IPS-NIHi7 (cell line): ENCODE measurements around the gene TBC1D12.
"Not testable (repeated sequence)": the region's sequence is repeated elsewhere in the genome, so short reads cannot be mapped to it uniquely, and the experiment has no call there.

Source experiments
- DNase-seq: peaks from one replicate; pipeline ENCODE4 v3.0.0; 2012; ENCODE audit warnings: mixed read lengths; ENCODE audit errors: extremely low spot score

TBC1D12 gene

DNA sequence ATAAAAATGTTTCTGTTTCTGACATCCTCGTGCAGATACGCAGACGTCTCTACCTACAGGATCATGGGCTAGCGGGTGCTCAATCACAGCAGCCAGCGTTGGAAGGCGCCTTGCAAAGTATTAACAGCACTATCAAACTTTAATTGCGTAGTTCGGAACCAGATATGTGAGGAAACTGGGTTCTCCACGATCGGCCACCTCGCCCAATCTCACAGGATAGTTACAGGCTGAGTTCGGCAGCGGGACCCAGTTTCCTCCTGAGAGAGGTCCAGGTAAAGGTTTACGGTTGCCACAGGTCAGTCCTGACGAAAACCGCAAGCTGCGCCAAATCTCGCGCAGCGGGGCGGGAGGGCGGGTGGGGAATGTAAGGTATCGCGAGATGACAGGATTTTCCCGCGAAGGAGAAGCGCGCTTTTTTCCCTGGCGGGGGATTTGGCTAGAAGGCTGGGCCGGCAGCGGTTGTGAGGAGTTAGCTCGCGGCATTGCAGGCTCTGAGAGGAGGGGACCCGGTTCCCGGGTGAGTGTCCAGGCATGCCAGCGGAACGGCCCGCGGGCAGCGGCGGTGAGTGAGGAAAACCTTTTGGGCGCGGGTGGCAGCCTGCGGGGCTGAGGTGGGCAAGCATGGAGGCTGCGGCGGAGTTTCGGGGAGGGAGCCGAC lies 143.2 kb downstream of the TBC1D12 start, which contains the start of gene HELLS:
Gene HELLS, plus strand, starts transcription at position 398 of the 658 bp plus-strand sequence. Its CDS starts 134 bp downstream, at position 532.
- DNase-seq: peak; percentile 88

DNA sequence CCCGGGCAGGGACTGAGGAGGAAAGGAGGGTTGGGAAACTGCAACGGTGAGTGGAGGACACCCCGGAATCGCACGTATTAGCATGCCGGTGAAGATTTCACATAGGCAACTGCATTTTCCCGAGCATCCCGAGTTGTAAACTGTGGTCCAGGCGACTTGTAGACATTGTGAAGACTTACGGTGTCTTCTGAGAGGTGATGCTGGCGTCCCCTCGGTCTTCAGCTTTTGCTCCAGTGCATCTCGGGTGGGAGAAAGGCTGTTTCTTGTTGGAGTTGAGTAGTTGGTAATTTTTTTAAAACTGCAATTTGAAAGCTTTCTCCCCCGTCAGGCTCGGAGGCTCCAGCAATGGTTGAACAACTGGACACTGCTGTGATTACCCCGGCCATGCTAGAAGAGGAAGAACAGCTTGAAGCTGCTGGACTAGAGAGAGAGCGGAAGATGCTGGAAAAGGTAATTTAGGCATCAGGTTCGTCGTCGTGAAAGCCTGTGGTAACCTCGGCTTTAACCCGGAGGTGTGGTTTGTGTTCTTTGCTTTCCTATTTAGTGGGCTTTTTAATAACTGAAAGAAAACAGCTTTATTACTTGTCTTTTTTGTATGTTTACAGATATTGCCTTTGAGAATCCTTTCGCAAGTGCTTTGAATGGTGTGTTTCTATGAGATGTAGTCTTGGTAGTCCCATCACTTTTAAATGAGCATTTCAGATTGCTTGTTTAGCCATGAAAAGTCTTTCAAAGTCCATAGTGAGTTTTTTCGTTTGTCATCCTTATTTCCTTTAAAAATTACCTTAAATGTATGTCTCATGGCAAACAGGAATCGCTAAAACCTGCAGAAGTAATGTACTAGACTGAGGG lies 143.9 kb downstream of the TBC1D12 start:
- peak; percentile 15 for DNase-seq

- no peak for DNase-seq
These were observed 144.5 kb downstream of the TBC1D12 start for GRCh38 chr10:94546901-94547185.

GRCh38 chr10:94549221-94549620 lies 146.9 kb downstream of the TBC1D12 start:
- DNase-seq: no peak

DNA sequence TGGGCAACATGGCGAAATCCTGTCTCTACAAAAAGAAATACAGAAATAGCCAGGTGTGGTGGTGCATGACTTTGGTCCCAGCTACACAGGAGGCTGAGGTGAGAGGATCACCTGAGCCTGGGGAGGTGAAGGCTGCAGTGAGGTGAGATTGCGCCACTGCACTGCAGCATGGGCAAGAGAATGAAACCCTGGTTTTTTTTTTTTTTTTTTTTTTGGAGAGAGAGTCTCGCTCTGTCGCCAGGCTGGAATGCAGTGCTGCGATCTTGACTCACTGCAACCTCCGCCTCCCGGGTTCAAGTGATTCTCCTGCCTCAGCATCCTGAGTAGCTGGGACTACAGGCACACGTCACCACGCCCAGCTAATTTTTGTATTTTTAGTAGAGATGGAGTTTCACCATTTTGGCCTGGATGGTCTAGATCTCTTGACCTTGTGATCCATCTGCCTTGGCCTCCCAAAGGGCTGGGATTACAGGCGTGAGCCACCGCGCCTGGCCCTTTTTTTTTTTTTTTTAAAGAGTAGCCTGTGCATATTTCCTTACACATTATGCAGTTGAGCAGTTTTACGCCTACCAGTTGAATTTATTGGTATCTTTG lies 165.5 kb downstream of the TBC1D12 start:
- DNase-seq: not testable (repeated sequence)

GRCh38 chr10:94571081-94571480 lies 168.7 kb downstream of the TBC1D12 start:
- DNase-seq: no peak

- DNase-seq: no peak
These were observed 169.2 kb downstream of the TBC1D12 start for GRCh38 chr10:94571528-94571927.

- no peak for DNase-seq
These were observed 176.4 kb downstream of the TBC1D12 start for GRCh38 chr10:94578790-94579189.

GRCh38 chr10:94583124-94583523 lies 180.8 kb downstream of the TBC1D12 start:
- no peak for DNase-seq
